CD4-positive, alpha-beta T cell treated with Interleukin-15 for 1 hour (primary cell): Measurements from ENCODE around the gene FGGY.

ENCODE experiments used
- DNase-seq: peaks from one replicate; pipeline ENCODE4 v3.0.0-alpha.2; 2020

Gene FGGY

GRCh38 chr1:59316497-59317128 is 19.7 kb downstream of the FGGY start:
- no peak for DNase-seq

- no peak for DNase-seq
These were observed 20.4 kb downstream of the FGGY start for GRCh38 chr1:59317343-59317742.

GRCh38 chr1:59317780-59318179 is 20.9 kb downstream of the FGGY start:
- DNase-seq: no peak

- DNase-seq: no peak
These were observed 21.5 kb downstream of the FGGY start for GRCh38 chr1:59318271-59318860.

GRCh38 chr1:59322394-59322793 is 25.5 kb downstream of the FGGY start:
- DNase-seq: no peak

GRCh38 chr1:59322814-59323213 is 25.9 kb downstream of the FGGY start:
- DNase-seq: no peak

- DNase-seq: no peak
These were observed 27.0 kb downstream of the FGGY start for GRCh38 chr1:59323879-59324278.

GRCh38 chr1:59328353-59328752 is 31.5 kb downstream of the FGGY start:
- DNase-seq: no peak

- DNase-seq: no peak
These were observed 32.6 kb downstream of the FGGY start for GRCh38 chr1:59329412-59330053.

GRCh38 chr1:59331686-59332620 is 35.1 kb downstream of the FGGY start:
- no peak for DNase-seq

GRCh38 chr1:59332983-59333382 is 36.1 kb downstream of the FGGY start:
- no peak for DNase-seq

GRCh38 chr1:59333626-59334277 is 36.9 kb downstream of the FGGY start:
- no peak for DNase-seq

- DNase-seq: no peak
These were observed 43.8 kb downstream of the FGGY start for GRCh38 chr1:59340411-59341307.

GRCh38 chr1:59342801-59343575 is 46.1 kb downstream of the FGGY start:
- DNase-seq: no peak

- DNase-seq: no peak
These were observed 46.6 kb downstream of the FGGY start for GRCh38 chr1:59343576-59343840.

GRCh38 chr1:59345221-59345620 is 48.3 kb downstream of the FGGY start:
- no peak for DNase-seq

- no peak for DNase-seq
These were observed 49.5 kb downstream of the FGGY start for GRCh38 chr1:59346429-59346828.

GRCh38 chr1:59349101-59349500 is 52.2 kb downstream of the FGGY start:
- DNase-seq: no peak

GRCh38 chr1:59350521-59350920 is 53.6 kb downstream of the FGGY start:
- DNase-seq: no peak

GRCh38 chr1:59352065-59352464 is 55.2 kb downstream of the FGGY start:
- DNase-seq: no peak

- DNase-seq: no peak
These were observed 56.6 kb downstream of the FGGY start for GRCh38 chr1:59353453-59353852.
